ENCODE results near the gene ZNF346.
"Not testable (repeated sequence)": the region's sequence is repeated elsewhere in the genome, so short reads cannot be mapped to it uniquely, and the experiment has no call there.

ZNF346 gene, protein sequence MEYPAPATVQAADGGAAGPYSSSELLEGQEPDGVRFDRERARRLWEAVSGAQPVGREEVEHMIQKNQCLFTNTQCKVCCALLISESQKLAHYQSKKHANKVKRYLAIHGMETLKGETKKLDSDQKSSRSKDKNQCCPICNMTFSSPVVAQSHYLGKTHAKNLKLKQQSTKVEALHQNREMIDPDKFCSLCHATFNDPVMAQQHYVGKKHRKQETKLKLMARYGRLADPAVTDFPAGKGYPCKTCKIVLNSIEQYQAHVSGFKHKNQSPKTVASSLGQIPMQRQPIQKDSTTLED

DNA sequence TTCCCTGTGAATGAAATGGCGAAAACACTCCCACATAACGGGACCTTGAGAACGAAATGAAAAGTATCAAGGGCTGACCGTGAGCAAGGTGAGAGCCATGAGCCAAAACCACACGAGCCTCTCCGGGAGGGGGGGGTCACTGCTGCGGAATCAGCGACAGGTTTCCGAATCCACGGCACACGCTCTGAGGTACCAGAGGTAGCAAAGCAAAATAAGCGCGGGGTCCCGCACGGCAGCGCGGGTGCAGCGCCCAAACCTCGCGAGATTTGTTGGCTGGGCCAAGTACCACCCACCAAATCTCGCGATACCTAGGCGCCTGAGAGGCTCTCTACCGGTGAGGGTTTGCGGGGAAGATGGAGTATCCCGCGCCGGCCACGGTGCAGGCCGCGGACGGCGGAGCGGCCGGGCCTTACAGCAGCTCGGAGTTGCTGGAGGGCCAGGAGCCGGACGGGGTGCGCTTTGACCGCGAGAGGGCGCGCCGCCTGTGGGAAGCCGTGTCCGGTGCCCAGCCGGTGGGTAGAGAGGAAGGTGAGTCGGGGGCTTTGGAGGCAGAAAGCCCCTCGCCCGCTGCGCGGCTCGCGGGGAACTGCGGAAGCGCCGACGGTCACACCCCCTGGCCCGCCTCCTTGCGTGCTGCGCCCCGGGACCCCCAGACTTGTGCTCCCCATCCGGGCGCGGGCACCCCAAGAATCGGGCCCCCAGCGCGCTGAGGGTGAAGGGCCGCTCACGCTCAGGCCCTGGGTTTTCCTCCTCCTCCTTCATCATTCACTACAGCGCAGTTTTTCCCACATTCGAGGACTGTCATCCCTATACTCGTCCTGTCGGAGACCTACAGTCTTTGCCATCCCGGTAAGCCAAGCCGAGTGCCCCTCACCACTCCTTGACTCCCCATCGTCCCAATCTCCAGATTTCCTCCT lies at the start of gene ZNF346:
Gene ZNF346 (plus strand): TSS at position 311 of the 917 bp plus-strand sequence. CDS start 43 bp downstream, at position 354.
- DNase-seq (ENCODE audit: low read depth), result peak; percentile 75

DNA sequence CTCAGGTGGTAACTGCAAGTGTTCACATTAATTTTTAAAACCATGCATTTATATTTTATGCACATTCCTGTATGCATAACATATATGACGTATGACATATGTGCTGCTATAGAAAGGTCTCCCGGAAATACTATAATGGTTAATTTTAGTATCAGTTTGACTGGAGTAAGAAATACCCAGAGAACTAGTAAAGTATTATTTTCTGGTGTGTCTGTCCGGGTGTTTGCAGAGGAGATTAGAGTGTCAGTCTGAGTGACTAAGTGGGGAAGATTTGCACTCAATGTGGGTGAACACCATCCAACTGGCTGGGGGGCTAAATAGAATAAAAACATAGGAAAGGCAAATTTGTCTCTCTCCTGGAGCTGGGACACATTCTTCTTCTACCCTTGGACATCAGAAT lies 42.8 kb upstream of the ZNF346 start:
- no peak for DNase-seq (ENCODE audit: low read depth)

DNA sequence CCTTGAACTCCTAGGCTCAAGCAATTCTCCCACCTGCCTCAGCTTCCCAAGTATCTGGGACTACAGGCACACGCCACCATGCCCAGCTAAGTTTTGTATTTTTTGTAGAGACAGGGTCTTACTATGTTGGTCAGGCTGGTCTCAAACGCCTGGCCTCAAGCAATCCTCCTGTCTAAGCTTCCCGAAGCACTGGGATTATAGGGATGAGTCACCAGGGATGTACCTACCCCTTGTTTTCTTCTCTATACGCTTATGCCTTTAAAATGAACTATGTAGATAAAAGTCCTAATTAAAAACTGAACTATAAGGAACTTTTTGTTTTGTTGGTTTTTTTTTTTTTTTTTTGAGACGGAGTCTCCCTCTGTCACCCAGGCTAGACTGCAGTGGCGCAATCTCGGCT lies 41.7 kb upstream of the ZNF346 start:
- DNase-seq (ENCODE audit: low read depth), result no peak

DNA sequence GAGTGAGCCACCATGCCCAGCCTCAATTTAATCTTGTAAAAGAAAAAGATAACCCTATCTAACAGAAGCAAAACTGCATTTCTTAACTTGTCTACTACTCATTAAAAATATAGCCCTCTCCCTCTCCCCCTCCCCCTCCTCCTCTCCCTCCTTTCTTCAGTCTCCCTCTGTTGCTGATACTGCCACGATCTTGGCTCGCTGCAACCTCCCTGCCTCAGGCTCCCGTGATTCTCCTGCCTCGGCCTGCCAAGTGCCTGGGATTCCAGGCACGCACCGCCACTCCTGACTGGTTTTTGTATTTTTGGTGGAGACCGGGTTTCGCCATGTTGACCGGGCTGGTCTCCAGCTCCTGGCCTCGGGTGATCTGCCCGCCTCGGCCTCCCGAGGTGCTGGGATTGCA lies 39.4 kb upstream of the ZNF346 start:
- not testable (repeated sequence) for DNase-seq (ENCODE audit: low read depth)

DNA sequence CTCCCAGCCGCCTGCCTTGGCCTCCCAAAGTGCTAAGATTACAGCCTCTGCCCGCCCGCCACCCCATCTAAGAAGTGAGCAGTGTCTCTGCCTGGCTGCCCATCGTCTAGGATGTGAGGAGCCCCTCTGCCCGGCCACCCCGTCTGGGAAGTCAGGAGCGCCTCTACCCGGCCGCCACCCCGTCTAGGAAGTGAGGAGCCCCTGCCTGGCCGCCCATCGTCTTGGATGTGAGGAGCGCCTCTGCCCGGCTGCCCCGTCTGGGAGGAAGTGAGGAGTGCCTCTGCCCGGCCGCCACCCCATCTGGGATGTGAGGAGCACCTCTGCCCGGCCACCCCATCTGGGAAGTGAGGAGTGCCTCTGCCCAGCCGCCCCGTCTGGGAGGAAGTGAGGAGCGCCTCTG lies 38.9 kb upstream of the ZNF346 start:
- not testable (repeated sequence) for DNase-seq (ENCODE audit: low read depth)

DNA sequence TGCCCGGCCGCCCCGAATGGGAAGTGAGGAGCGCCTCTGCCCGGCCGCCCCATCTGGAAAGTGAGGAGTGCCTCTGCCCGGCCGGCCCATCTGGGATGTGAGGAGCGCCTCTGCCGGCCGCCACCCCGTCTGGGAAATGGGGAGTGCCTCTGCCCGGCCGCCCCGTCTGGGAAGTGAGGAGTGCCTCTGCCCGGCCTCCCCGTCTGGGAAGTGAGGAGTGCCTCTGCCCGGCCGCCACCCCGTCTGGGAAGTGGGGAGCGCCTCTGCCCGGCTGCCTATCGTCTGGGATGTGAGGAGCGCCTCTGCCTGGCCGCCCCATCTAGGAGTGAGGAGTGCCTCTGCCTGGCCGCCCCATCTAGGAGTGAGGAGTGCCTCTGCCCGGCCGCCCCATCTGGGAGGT lies 38.3 kb upstream of the ZNF346 start:
- not testable (repeated sequence) for DNase-seq (ENCODE audit: low read depth)

DNA sequence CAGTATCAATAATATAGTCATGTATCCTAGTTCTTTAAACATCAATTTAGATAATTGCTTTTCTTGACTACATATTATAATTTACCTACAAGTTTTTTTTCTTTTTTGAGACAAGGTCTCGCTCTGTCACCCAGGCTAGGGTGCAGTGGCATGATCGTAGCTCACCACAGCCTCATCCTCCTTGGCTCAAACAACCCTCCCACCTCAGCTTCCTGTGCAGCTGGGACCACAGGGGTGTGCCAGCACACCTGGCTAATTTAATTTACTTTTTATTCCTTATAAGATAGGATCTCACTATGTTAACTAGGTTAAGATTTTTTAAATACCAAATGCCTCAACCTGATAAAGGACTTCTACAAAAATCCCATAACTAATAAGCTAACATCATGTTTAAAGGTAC lies 37.0 kb upstream of the ZNF346 start:
- no peak for DNase-seq (ENCODE audit: low read depth)

DNA sequence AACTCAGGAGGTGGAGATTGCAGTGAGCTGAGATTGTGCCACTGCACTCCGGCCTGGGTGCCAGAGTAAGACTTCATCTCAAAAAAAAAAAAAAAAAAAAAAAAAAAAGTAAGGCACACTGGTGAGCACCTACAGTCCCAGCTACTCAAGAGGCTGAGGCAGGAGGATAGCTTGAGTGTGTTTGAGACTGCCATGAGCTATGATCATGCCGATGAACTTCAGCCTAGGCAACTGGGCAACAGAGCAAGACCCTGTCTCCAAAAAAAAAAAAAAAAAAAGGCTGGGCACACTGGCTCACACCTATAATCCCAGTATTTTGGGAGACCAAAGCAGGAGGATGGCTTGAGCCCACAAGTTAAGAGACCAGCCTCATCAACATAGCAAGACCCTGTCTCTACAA lies 36.2 kb upstream of the ZNF346 start:
- DNase-seq (ENCODE audit: low read depth), result no peak

DNA sequence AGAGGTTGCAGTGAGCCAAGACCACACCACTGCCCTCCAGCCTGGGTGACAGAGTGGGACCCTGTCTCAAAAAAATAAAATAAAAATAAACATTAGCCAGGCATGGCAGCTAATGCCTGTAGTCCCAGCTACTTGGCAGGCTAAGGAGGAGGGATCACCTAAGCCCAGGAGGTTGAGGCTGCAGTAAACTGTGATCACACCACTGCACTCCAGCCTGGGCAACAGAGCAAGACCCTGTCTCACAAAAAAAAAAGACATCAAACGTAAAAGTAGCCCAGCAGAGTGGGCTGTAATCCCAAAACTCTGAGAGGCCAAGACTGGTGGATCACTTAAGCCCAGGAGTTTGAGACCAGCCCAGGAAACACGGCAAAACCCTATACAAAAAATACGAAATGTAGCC lies 34.9 kb upstream of the ZNF346 start:
- DNase-seq (ENCODE audit: low read depth), result no peak

DNA sequence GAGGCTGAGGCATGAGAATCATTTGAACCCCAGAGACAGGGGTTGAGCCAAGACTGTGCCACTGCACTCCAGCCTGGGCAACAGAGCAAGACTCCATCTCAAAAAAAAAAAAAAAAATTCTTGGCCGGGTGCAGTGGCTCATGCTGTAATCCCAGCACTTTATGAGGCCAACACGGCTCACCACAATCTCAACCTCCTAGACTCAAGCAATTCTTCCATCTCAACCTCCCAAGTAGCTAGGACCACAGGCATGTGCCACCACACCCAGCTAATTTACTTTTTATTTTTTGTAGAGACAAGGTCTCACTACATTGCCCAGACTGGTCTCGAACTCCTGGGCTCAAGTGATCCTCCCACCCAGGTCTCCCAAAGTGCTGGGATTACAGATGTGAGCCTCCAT lies 29.4 kb upstream of the ZNF346 start:
- DNase-seq (ENCODE audit: low read depth), result not testable (repeated sequence)

DNA sequence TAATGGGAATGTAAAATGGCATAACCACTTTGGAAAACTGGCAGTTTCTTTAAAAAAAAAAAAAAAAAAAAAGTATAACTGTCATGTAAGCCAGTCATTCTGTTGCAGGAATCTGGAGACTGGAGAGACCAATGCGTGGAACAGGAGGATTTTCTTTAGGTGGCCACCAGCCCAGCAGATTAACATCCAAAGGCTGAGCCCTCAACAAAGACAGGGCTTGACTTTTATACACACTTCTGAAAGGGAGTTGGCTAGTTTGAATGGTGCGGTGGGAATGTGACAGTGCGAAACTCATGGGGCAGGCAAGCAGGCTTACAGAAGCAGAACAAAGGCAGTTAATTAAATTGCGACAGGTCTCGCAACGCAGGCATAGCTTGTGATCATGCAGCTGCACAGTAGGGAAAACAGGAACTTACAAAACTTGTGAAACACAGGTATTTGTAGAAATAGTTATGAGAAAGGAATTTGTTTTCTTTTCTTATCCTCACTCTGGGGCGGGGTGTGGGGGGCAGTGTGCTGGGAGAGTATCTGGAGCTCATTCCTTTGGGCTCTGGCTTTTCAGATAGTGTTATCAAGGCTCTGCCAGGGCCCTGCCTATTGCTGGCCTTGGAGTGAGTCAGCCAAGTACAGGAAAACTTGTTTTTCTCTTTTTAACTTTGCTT lies 27.9 kb upstream of the ZNF346 start:
- no peak for DNase-seq (ENCODE audit: low read depth)

DNA sequence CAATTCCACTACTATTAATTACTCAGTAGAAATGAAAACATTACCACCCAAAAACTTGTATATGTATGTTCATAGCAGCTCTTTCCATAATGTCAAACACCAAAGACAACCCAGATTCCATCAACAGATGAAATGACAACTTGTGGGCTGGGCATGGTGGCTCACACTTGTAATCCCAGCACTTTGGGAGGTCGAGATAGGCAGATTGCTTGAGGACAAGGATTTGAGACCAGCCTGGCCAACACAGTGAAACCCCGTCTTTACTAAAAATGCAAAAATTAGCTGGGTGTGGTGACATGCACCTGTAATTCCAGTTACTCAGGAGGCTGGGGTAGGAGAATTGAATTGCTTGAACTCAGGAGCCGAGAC lies 27.4 kb upstream of the ZNF346 start:
- DNase-seq (ENCODE audit: low read depth), result no peak

DNA sequence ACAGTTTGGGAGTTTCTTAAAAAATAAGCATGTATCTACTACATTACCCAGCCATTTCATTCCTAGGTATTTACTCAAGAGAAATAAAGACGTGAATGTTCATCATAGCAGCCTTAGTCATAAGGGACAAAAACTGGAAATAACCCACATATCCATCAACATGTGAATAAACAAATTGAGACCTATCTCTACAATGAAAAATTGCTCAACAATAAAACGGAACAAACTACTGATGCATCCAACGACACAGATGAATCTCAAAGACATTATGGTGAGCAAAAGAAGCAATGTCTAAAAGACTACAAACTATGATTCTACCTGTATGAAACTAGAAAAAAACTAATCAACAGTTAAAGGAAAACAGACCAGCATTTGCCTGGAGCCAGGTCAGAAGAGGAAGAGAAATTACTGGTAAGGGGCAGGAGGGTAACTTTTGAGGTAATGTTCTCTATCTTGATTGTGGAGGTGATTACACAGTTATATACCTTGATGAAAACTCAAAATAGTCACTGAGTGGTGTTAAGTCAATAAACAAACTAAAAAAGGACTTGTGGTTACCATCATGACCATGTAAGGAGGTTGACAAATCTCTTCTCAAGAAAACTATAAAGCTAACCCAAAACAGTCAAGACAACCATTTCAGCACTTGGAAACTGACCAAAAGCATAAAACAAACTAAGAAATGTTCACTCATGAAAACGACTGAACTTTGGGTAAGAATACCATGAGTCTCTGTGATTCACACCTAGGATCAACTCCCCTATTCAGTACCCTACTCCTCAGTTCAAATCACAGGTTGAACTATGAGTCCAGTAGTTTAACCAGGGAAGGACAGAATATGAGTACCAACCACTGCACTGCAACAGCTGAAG lies 26.4 kb upstream of the ZNF346 start:
- no peak for DNase-seq (ENCODE audit: low read depth)

DNA sequence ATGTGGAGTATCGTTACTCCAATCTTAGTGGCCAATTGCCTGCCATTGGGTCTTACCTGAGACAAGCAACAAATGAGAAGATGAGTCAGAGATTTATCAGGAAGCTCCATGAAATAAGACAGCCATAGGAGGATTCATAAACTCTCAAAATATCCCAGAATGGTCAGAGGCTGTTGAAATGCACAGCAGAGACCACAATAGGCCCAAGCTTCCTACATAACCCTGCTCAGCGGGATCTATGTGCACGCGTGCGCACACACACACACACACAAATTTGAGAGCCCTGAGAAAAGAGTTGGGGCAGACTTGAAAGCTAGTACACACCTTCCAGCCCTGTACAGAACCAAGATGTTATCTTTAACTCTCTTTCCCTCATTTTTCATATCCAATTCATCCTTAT lies 25.7 kb upstream of the ZNF346 start:
- no peak for DNase-seq (ENCODE audit: low read depth)

DNA sequence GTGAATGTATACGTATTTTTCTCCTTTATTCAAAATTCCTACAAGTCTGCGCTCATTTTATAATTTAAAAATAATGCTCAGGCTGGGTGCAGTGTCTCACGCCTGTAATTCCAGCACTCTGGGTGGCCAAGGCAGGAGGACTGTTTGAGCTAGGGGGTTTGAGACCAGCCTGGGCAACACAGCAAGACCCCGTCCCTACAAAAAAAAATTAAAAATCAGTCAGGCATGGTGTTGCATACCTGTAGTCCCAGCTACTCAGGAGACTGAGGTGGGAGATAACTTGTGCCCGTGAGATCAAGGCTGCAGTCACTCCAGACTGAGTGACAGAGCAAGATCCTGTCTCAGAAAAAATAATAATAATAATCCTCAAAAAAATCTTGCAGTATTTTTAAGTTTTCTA lies 23.7 kb upstream of the ZNF346 start:
- DNase-seq (ENCODE audit: low read depth), result no peak

DNA sequence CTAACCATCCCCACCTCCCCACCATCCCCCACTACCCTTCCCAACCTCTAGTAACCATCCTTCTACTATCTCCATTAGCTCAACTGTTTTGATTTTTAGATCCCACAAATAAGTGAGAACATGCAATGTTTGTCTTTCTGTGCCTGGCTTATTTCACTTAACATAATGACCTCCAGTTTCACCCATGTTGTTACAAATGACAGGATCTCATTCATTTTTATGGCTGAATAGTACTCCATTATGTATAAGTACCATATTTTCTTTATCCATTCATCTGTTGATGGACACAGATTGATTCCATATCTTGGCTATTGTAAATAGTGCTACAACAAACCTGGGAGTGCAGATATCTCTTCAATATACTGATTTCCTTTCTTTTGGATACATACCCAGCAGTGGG lies 23.0 kb upstream of the ZNF346 start:
- not testable (repeated sequence) for DNase-seq (ENCODE audit: low read depth)

DNA sequence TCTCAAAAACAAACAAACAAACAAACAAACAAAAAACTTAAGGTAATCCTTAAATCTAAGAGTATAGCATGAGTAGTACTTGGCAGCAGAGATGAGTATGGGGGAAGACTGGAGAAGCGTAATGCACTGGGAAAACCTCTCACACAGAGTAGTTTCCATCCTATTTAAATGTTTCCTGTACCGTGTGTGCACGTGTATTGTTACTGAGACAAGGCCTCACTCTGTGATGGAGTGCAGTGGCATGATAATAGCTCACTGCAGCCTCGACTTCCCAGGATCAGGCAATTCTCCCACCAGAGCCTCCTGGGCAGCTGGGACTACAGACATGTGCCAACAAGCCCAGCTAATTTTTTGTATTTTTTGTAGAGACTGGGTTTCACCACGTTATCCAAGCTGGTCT lies 18.8 kb upstream of the ZNF346 start:
- DNase-seq (ENCODE audit: low read depth), result no peak

DNA sequence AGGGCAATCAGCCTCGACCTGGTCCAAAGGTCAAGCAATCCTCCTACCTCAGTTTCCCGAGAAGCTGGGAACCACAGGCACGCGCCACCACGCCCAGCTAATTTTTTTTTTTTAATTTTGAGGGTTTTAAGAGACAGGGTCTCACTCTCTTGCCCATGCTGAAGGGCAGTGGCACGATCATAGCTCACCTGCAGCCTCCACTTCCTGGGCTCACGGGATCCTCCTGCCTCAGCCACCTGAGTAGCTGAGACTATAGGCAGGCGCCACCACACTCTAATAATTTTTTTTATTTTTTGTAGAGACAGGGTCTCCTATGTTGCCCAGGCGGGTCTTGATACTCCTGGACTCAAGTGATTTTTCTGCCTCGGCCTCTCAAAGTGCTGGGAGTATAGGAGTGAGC lies 17.5 kb upstream of the ZNF346 start:
- DNase-seq (ENCODE audit: low read depth), result no peak

DNA sequence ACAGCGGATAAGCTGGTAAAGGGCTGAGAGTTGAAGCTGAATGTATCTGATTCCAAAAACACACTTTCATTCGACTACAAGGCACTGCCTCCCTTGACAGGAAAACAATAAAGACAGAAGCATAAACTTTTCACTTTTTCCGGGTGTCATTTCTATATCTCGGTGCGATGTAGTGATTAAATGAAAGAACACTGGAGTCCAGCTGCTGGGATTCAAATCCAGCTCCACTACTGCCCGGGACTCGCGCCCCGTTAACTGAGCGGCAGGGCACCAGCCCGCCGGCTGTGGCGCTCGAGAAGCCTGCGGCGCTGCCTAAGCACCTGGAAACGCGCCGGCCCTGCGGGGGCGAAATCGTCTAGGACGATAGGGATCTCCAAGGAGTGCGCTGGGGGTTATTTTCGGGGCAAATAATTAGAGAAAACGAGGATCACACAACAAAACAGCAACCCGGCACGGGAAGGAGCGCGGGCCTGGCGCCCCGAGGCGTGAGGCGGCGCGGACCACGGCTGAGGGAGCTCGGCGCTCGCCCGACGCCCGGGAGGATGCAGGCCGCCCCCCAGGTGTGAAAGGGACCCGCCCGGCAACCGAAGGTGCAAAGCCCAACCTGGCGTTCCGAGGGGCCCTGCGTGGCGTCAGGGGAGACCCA lies 16.8 kb upstream of the ZNF346 start:
- DNase-seq (ENCODE audit: low read depth), result peak; percentile 42

DNA sequence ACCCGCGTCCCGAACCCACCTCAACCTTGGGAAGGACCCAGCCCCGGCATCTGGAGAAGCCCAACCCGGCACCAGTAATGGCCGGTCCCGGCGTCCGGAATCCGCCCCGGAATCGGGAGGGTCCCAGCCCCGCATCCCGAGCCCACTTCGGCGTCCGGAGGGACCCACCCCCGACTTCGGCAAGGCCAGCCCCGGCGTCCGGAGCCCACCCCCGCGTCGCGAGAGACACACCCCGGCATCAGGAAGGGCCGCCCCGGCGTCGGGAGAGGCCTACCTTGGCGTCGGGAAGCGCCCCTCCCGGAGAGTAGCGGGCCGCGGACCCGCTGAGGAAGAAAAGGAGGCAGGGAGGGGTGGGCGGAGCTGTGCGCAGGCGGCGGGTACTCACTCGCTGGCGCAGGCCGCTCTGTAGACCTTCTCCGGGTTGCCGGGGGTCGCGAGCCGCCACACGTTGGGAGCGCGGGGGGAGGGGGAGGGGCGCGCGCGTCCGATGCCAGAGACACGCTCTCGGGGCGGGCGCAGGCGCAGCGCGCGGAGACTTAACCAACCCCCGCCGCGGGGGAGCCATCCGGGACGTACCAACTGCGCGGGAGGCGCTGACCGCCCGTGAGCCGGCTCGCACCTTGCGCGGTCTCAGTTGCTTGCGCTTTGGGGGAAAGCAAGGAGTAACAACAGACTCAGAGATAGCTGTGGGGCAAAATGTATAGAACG lies 16.1 kb upstream of the ZNF346 start, which contains the start of gene UIMC1:
Gene UIMC1 (minus strand): TSS at position 515 of the 708 bp plus-strand sequence. CDS start 24,164 bp downstream, outside the sequence.
- peak; percentile 65 for DNase-seq (ENCODE audit: low read depth)

DNA sequence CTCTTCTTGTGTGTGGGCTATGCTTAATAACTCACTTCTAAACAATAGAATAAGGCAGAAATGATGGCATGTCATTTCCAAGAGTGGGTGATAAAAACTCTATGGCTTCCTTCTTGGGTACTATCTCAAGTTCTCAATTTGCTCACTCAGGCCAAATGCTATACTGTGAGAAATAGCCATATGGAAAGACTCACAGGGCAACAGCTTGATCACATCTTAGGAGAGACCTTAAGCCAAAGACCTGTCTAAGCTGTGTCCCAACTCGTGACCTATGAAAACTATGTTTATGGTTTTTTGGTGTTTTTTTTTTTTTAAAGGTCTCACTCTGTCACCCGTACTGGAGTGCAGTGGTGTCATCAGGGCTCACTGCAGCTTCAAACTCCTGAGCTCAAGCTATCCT lies 13.8 kb upstream of the ZNF346 start:
- no peak for DNase-seq (ENCODE audit: low read depth)
